ENCODE results near the gene DCDC2. TPM values are rescaled to one million over a fixed set of nuclear protein-coding genes. Genes with fewer than 3 reads are reported as not detected.

The DCDC2 gene
- total RNA-seq, 1 experiment from 2014 or later: 191 TPM

- Histone ChIP-seq H3K27me3 (replicated peaks; ENCODE audit: control insufficient read depth, insufficient read depth, low read length) (no peaks in the 10 kb centered on the region), H3K4me3 (ENCODE audit: low read depth, low read length) (no peak overlapping the region), H3K9me3 (no peaks in the 10 kb centered on the region), H3K4me1 (peaks cover 21% of the 10 kb centered on the region), H3K36me3 (ENCODE audit: control insufficient read depth, insufficient read depth, low read length) (no peaks in the 10 kb centered on the region)
- Mint-ChIP-seq H3K9me3 (ENCODE audit: unreplicated experiment) (no peaks in the 10 kb centered on the region), H3K27me3 (ENCODE audit: insufficient read depth, unreplicated experiment) (no peaks in the 10 kb centered on the region), H3K36me3 (ENCODE audit: insufficient read depth, unreplicated experiment) (peaks cover 6% of the 10 kb centered on the region), H3K4me1 (ENCODE audit: low read depth, unreplicated experiment) (peaks cover 28% of the 10 kb centered on the region), H3K27ac (ENCODE audit: unreplicated experiment) (peak overlapping the region; percentile 71), H3K4me3 (ENCODE audit: unreplicated experiment) (peak overlapping the region; percentile 60)
- no TSS peak for BruUV-seq (replicated peaks)
- intact Hi-C loops (cut with micrococcal nuclease; ENCODE audit: unreplicated experiment): no loop called here
- ChIA-PET POLR2A (no interaction called here), CTCF (no interaction called here)
- no peak for DNase-seq
- TF ChIP-seq CTCF (IDR thresholded peaks at IDR 0.05; ENCODE audit: insufficient read depth in 1 of 2, low read depth in 1 of 2, low read length in 1 of 2, severe bottlenecking in 1 of 2, unreplicated experiment in 1 of 2): no peak
Observed at GRCh38 chr6:24382220-24382540, 24.3 kb upstream of the DCDC2 start.

- BruUV-seq (replicated peaks): no TSS peak
- no peak overlapping the region for H3K4me3 ChIP-seq (ENCODE audit: low read depth, low read length)
Observed at GRCh38 chr6:24381476-24382219, 23.8 kb upstream of the DCDC2 start.

GRCh38 chr6:24378473-24379097 is 20.7 kb upstream of the DCDC2 start:
- CTCF ChIA-PET: no interaction called here
- DNase-seq: no peak
- TF ChIP-seq CTCF (IDR thresholded peaks at IDR 0.05; ENCODE audit: insufficient read depth in 1 of 2, low read depth in 1 of 2, low read length in 1 of 2, severe bottlenecking in 1 of 2, unreplicated experiment in 1 of 2): no peak
- H3K9me3 Mint-ChIP-seq (ENCODE audit: unreplicated experiment): no peaks in the 10 kb centered on the region
- no peak overlapping the region for H3K27ac Mint-ChIP-seq (ENCODE audit: unreplicated experiment)
- no peak overlapping the region for H3K4me3 Mint-ChIP-seq (ENCODE audit: unreplicated experiment)
- POLR2A ChIA-PET: interaction anchor here (0.6 kb wide), 1 partner anchor 19 kb away, joined by 7 read pairs; no protein-coding TSS in a partner anchor
- no peaks in the 10 kb centered on the region for H3K27me3 Mint-ChIP-seq (ENCODE audit: insufficient read depth, unreplicated experiment)
- intact Hi-C loops (cut with micrococcal nuclease; ENCODE audit: unreplicated experiment): no loop called here
- Histone ChIP-seq H3K4me1 (peaks cover 7% of the 10 kb centered on the region), H3K36me3 (ENCODE audit: control insufficient read depth, insufficient read depth, low read length) (no peaks in the 10 kb centered on the region), H3K27me3 (replicated peaks; ENCODE audit: control insufficient read depth, insufficient read depth, low read length) (no peaks in the 10 kb centered on the region), H3K4me3 (ENCODE audit: low read depth, low read length) (no peak overlapping the region), H3K9me3 (no peaks in the 10 kb centered on the region)
- peaks cover 6% of the 10 kb centered on the region for H3K36me3 Mint-ChIP-seq (ENCODE audit: insufficient read depth, unreplicated experiment)
- no TSS peak for BruUV-seq (replicated peaks)
- peaks cover 15% of the 10 kb centered on the region for H3K4me1 Mint-ChIP-seq (ENCODE audit: low read depth, unreplicated experiment)

More at GRCh38 chr6:24381476-24382219, 23.8 kb upstream of the DCDC2 start:
- Mint-ChIP-seq H3K27ac (ENCODE audit: unreplicated experiment) (peak overlapping the region; percentile 26), H3K4me1 (ENCODE audit: low read depth, unreplicated experiment) (peaks cover 28% of the 10 kb centered on the region), H3K27me3 (ENCODE audit: insufficient read depth, unreplicated experiment) (no peaks in the 10 kb centered on the region), H3K9me3 (ENCODE audit: unreplicated experiment) (no peaks in the 10 kb centered on the region), H3K4me3 (ENCODE audit: unreplicated experiment) (peak overlapping the region; percentile 60), H3K36me3 (ENCODE audit: insufficient read depth, unreplicated experiment) (peaks cover 6% of the 10 kb centered on the region)
- peaks cover 21% of the 10 kb centered on the region for H3K4me1 ChIP-seq
- no peaks in the 10 kb centered on the region for H3K27me3 ChIP-seq (replicated peaks; ENCODE audit: control insufficient read depth, insufficient read depth, low read length)
- ChIA-PET CTCF (interaction anchor here (0.6 kb wide), 1 partner anchor 25 kb away, joined by 5 read pairs; no protein-coding TSS in a partner anchor), POLR2A (interaction anchor here (0.6 kb wide), 1 partner anchor 1140 kb away, joined by 3 read pairs; no protein-coding TSS in a partner anchor)
- TF ChIP-seq CTCF (IDR thresholded peaks at IDR 0.05; ENCODE audit: insufficient read depth in 1 of 2, low read depth in 1 of 2, low read length in 1 of 2, severe bottlenecking in 1 of 2, unreplicated experiment in 1 of 2): no peak
- intact Hi-C loops (cut with micrococcal nuclease; ENCODE audit: unreplicated experiment): no loop called here
- no peaks in the 10 kb centered on the region for H3K9me3 ChIP-seq
- no peaks in the 10 kb centered on the region for H3K36me3 ChIP-seq (ENCODE audit: control insufficient read depth, insufficient read depth, low read length)
- DNase-seq: no peak

Data from Caco-2 (cell line).